Common myeloid progenitor, CD34-positive (primary cell): ENCODE data around the gene NAT8.
"Not testable (repeated sequence)": the region's sequence is repeated elsewhere in the genome, so short reads cannot be mapped to it uniquely, and the experiment has no call there.

Source experiments
- CTCF ChIA-PET: fragments of 350-600 bp; sonication (Branson Sonifier 250); formaldehyde crosslinking; loops from one replicate; lab custom pipeline; 2021; ENCODE audit warnings: antibody characterized with exemption; lab: Charles Lee
- POLR2A ChIA-PET: fragments of 350-600 bp; sonication (Branson Sonifier 250); formaldehyde crosslinking; loops from one replicate; lab custom pipeline; 2021; ENCODE audit warnings: antibody characterized with exemption; lab: Charles Lee
- DNase-seq, 3 donors: peaks; one replicate each; pipeline versions ENCODE4 v3.0.0 to v3.0.0-alpha.2; 2013
- H3K27ac ChIP-seq, 2 experiments: 1 replicate in 1 of 2; 2 replicates in 1 of 2; pipeline ENCODE4 v1.7.0; 2013; ENCODE audit warnings: inconsistent platforms in 2 of 2, low read length in 2 of 2, mild to moderate bottlenecking in 2 of 2, low read depth in 1 of 2, moderate library complexity in 1 of 2; ENCODE audit not compliant: severe bottlenecking in 2 of 2, insufficient read depth in 1 of 2, poor library complexity in 1 of 2
- H3K27me3 ChIP-seq, 5 experiments: replicated peaks in 2 of 5; 1 replicate in 3 of 5; 2 replicates in 2 of 5; pipeline versions ENCODE4 v1.6.1 to v1.7.0; 2013; ENCODE audit warnings: low read length in 4 of 5, mild to moderate bottlenecking in 2 of 5, moderate library complexity in 2 of 5, inconsistent platforms in 1 of 5; ENCODE audit not compliant: insufficient read depth in 5 of 5, control insufficient read depth in 4 of 5
- H3K36me3 ChIP-seq, 4 experiments: 1 replicate in 2 of 4; 2 replicates in 2 of 4; pipeline versions ENCODE4 v1.6.1 to v1.7.0; 2013; ENCODE audit warnings: low read length in 3 of 4, control low read depth in 1 of 4, mild to moderate bottlenecking in 1 of 4; ENCODE audit not compliant: control insufficient read depth in 4 of 4, insufficient read depth in 4 of 4
- H3K4me1 ChIP-seq, 4 experiments: 1 replicate in 3 of 4; 2 replicates in 1 of 4; pipeline versions ENCODE4 v1.6.1 to v1.7.1; 2013; ENCODE audit warnings: low read length in 3 of 4, mild to moderate bottlenecking in 3 of 4, control low read depth in 1 of 4, inconsistent platforms in 1 of 4, moderate library complexity in 1 of 4; ENCODE audit not compliant: control insufficient read depth in 4 of 4, insufficient read depth in 4 of 4; ENCODE audit errors: control extremely low read depth in 1 of 4
- H3K4me3 ChIP-seq, 7 experiments: 1 replicate in 4 of 7; 2 replicates in 3 of 7; pipeline versions ENCODE4 v1.5.1 to v1.7.0; 2013; ENCODE audit warnings: mild to moderate bottlenecking in 7 of 7, low read length in 6 of 7, moderate library complexity in 6 of 7, inconsistent platforms in 2 of 7, low read depth in 2 of 7, control low read depth in 1 of 7; ENCODE audit not compliant: insufficient read depth in 4 of 7, control insufficient read depth in 1 of 7; ENCODE audit errors: extremely low read depth in 1 of 7
- H3K9me3 ChIP-seq, 5 experiments: 1 replicate in 4 of 5; 2 replicates in 1 of 5; pipeline versions ENCODE4 v1.6.1 to v1.7.1; 2013; ENCODE audit warnings: low read length in 4 of 5, mild to moderate bottlenecking in 2 of 5, inconsistent platforms in 1 of 5, low read depth in 1 of 5, moderate library complexity in 1 of 5; ENCODE audit not compliant: control insufficient read depth in 4 of 5, insufficient read depth in 2 of 5; ENCODE audit errors: control extremely low read depth in 1 of 5
- WGBS: methylation state at CpG from one replicate; pipeline ENCODE4 v1.1.5; 2013; ENCODE audit not compliant: insufficient coverage; 5-methylcytosine and 5-hydroxymethylcytosine counted together

NAT8 gene

GRCh38 chr2:73679951-73680571 lies 37.8 kb upstream of the NAT8 start:
- H3K9me3 ChIP-seq, H3K4me3 ChIP-seq, H3K36me3 ChIP-seq, H3K27ac ChIP-seq, H3K4me1 ChIP-seq, H3K27me3 ChIP-seq: not testable (repeated sequence)
- DNase-seq: peak; percentile 39 to 62 (median 59)
- WGBS: 50% methylated on average over 4 of the region's 5 CpGs
- ChIA-PET POLR2A (interaction anchor here (0.6 kb wide), 1 partner anchor 960 kb away, joined by 6 read pairs; no protein-coding TSS in a partner anchor), CTCF (interaction anchor here (0.6 to 2.6 kb wide), 12 partner anchors 10 to 164 kb away, joined by 3 to 16 read pairs (median 4); no protein-coding TSS in a partner anchor)

GRCh38 chr2:73679237-73679636 lies 37.0 kb upstream of the NAT8 start:
- POLR2A ChIA-PET, H3K9me3 ChIP-seq, H3K36me3 ChIP-seq, H3K4me1 ChIP-seq, H3K27me3 ChIP-seq, H3K4me3 ChIP-seq, H3K27ac ChIP-seq: not testable (repeated sequence)
- CTCF ChIA-PET: interaction anchor here (1.0 to 2.6 kb wide), 7 partner anchors 10 to 145 kb away, joined by 3 to 16 read pairs (median 4); no protein-coding TSS in a partner anchor
- WGBS: no CpG with 5 or more reads among the region's 2 CpGs
- peak in 2 of 3 donors; percentile 55 to 57 for DNase-seq

- H3K36me3 ChIP-seq, DNase-seq, H3K27me3 ChIP-seq, H3K4me3 ChIP-seq, H3K4me1 ChIP-seq, H3K27ac ChIP-seq, POLR2A ChIA-PET, H3K9me3 ChIP-seq: not testable (repeated sequence)
- CTCF ChIA-PET: interaction anchor here (0.7 to 1.0 kb wide), 2 partner anchors 12 to 146 kb away, joined by 3 to 4 read pairs; no protein-coding TSS in a partner anchor
- WGBS: 50% methylated on average over 1 of the region's 2 CpGs
Measured at GRCh38 chr2:73678008-73678407, 35.8 kb upstream of the NAT8 start.

- POLR2A ChIA-PET, DNase-seq, H3K4me3 ChIP-seq, H3K27me3 ChIP-seq, H3K27ac ChIP-seq, H3K4me1 ChIP-seq, H3K9me3 ChIP-seq, CTCF ChIA-PET, H3K36me3 ChIP-seq: not testable (repeated sequence)
- WGBS: no CpG with 5 or more reads among the region's 6 CpGs
Measured at GRCh38 chr2:73676211-73676610, 34.0 kb upstream of the NAT8 start.

- DNase-seq, H3K9me3 ChIP-seq, POLR2A ChIA-PET, H3K27me3 ChIP-seq, H3K4me3 ChIP-seq, H3K4me1 ChIP-seq, H3K36me3 ChIP-seq, H3K27ac ChIP-seq: not testable (repeated sequence)
- CTCF ChIA-PET: interaction anchor here (0.6 kb wide), 1 partner anchor 40 kb away, joined by 3 read pairs; no protein-coding TSS in a partner anchor
- 60% methylated on average over 1 of the region's 1 CpG for WGBS
Measured at GRCh38 chr2:73674696-73675157, 32.5 kb upstream of the NAT8 start.

GRCh38 chr2:73669976-73670375 lies 27.8 kb upstream of the NAT8 start:
- H3K4me3 ChIP-seq, H3K4me1 ChIP-seq, POLR2A ChIA-PET, H3K9me3 ChIP-seq, DNase-seq, H3K27ac ChIP-seq, H3K36me3 ChIP-seq, H3K27me3 ChIP-seq: not testable (repeated sequence)
- WGBS: 96% methylated on average over 3 of the region's 6 CpGs
- CTCF ChIA-PET: interaction anchor here (1.8 to 4.8 kb wide), 2 partner anchors 10 kb away, joined by 4 to 16 read pairs; no protein-coding TSS in a partner anchor

GRCh38 chr2:73667239-73667638 lies 25.0 kb upstream of the NAT8 start:
- CTCF ChIA-PET: interaction anchor here (4.8 kb wide), 1 partner anchor 12 kb away, joined by 16 read pairs; no protein-coding TSS in a partner anchor

More at GRCh38 chr2:73667239-73667638, 25.0 kb upstream of the NAT8 start:
- H3K4me3 ChIP-seq, H3K4me1 ChIP-seq, H3K27me3 ChIP-seq, DNase-seq, POLR2A ChIA-PET, H3K36me3 ChIP-seq, H3K9me3 ChIP-seq, H3K27ac ChIP-seq: not testable (repeated sequence)
- no CpG with 5 or more reads among the region's 3 CpGs for WGBS
